B cell (primary cell): ENCODE data around the gene ADCY1. TPM values are rescaled to one million over a fixed set of nuclear protein-coding genes. Genes with fewer than 3 reads are reported as not detected.

Experiments
- ATAC-seq: fragments of 200-7000 bp; cut with Tn5 transposase; one replicate; pipeline ENCODE4 v1.10.0; 2021; ENCODE audit warnings: low read depth, mild to moderate bottlenecking, moderate number of reproducible peaks, moderate library complexity
- CTCF ChIA-PET: fragments of 350-600 bp; sonication (Branson Sonifier 250); formaldehyde crosslinking; loops from one replicate; lab custom pipeline; 2021; ENCODE audit warnings: antibody characterized with exemption, inconsistent platforms; lab: Charles Lee
- POLR2A ChIA-PET: fragments of 350-600 bp; sonication (Branson Sonifier 250); formaldehyde crosslinking; loops from one replicate; lab custom pipeline; 2021; ENCODE audit warnings: antibody characterized with exemption; lab: Charles Lee
- DNase-seq: peaks from one replicate; pipeline ENCODE4 v3.0.0; 2013
- H2AFZ ChIP-seq: 2 replicates; pipeline ENCODE4 v1.6.1; 2012; ENCODE audit warnings: mild to moderate bottlenecking, low read depth, low read length; ENCODE audit not compliant: insufficient read depth, poor library complexity, severe bottlenecking
- H3K27ac ChIP-seq, 2 donors: 1 replicate in 1 of 2; 2 replicates in 1 of 2; pipeline ENCODE4 v1.5.1; 2012 to 2013; ENCODE audit warnings: low read length in 2 of 2, mild to moderate bottlenecking in 2 of 2, moderate library complexity in 1 of 2
- H3K27me3 ChIP-seq, 4 experiments: fragments of 200-600 bp in 1 of 4; sonication (generic) in 1 of 4; replicated peaks in 1 of 4; 1 replicate in 2 of 4; 2 replicates in 2 of 4; pipeline versions ENCODE4 v1.6.1 to v1.7.0; 2013 to 2016; ENCODE audit warnings: low read length in 3 of 4, mild to moderate bottlenecking in 2 of 4, mixed read lengths in 1 of 4, moderate library complexity in 1 of 4; ENCODE audit not compliant: insufficient read depth in 4 of 4, control insufficient read depth in 3 of 4; ENCODE audit errors: control extremely low read depth in 1 of 4
- H3K36me3 ChIP-seq, 2 experiments: replicated peaks in 1 of 2; 1 replicate in 1 of 2; 2 replicates in 1 of 2; pipeline versions ENCODE4 v1.6.1 to v1.7.1; 2013; ENCODE audit warnings: low read length in 1 of 2; ENCODE audit not compliant: insufficient read depth in 2 of 2, control insufficient read depth in 1 of 2; ENCODE audit errors: control extremely low read depth in 1 of 2, extremely low read depth in 1 of 2
- H3K4me1 ChIP-seq, 2 donors: fragments of 200-600 bp in 1 of 2; sonication (generic) in 1 of 2; 1 replicate in 1 of 2; 2 replicates in 1 of 2; pipeline versions ENCODE4 v1.5.1 to v1.6.1; 2013 to 2017; ENCODE audit warnings: low read length in 2 of 2; ENCODE audit not compliant: control insufficient read depth in 2 of 2, insufficient read depth in 2 of 2
- H3K4me2 ChIP-seq: replicated peaks from 2 replicates; pipeline ENCODE3; 2012; ENCODE audit warnings: mild to moderate bottlenecking, low read depth, low read length; ENCODE audit not compliant: poor library complexity, severe bottlenecking
- H3K4me3 ChIP-seq, 5 experiments: fragments of 200-600 bp in 1 of 5; sonication (generic) in 1 of 5; 1 replicate in 3 of 5; 2 replicates in 2 of 5; pipeline versions ENCODE4 v1.5.1 to v1.7.0; 2011 to 2016; ENCODE audit warnings: low read length in 4 of 5, mild to moderate bottlenecking in 4 of 5, low read depth in 2 of 5, control low read depth in 1 of 5, moderate library complexity in 1 of 5; ENCODE audit not compliant: insufficient read depth in 1 of 5; ENCODE audit errors: control extremely low read depth in 1 of 5, extremely low read depth in 1 of 5
- H3K79me2 ChIP-seq: fragments of 200-600 bp; sonication (generic); one replicate; pipeline ENCODE4 v1.6.0; 2016; ENCODE audit warnings: low read length; ENCODE audit not compliant: control insufficient read depth, insufficient read depth
- H3K9ac ChIP-seq: fragments of 200-600 bp; sonication (generic); 2 replicates; pipeline ENCODE4 v1.6.1; 2017; ENCODE audit warnings: mild to moderate bottlenecking, low read length, moderate library complexity
- H3K9me3 ChIP-seq, 3 donors: one replicate each; pipeline versions ENCODE4 v1.6.1 to v1.7.1; 2013; ENCODE audit warnings: low read length in 2 of 3; ENCODE audit not compliant: control insufficient read depth in 2 of 3, insufficient read depth in 1 of 3; ENCODE audit errors: control extremely low read depth in 1 of 3
- H4K20me1 ChIP-seq: 2 replicates; pipeline ENCODE4 v1.6.0; 2012; ENCODE audit warnings: mild to moderate bottlenecking, low read length; ENCODE audit not compliant: insufficient read depth, control insufficient read depth, poor library complexity, severe bottlenecking
- H3K27ac Mint-ChIP-seq: one replicate; pipeline ENCODE4 v1.8.0; 2021; ENCODE audit warnings: mixed read lengths
- H3K27me3 Mint-ChIP-seq: one replicate; pipeline ENCODE4 v1.8.0; 2021; ENCODE audit warnings: mixed read lengths
- H3K4me1 Mint-ChIP-seq: one replicate; pipeline ENCODE4 v1.8.0; 2021; ENCODE audit warnings: mixed read lengths
- H3K4me3 Mint-ChIP-seq: one replicate; pipeline ENCODE4 v1.8.0; 2021; ENCODE audit warnings: mixed read lengths
- H3K9me3 Mint-ChIP-seq: one replicate; pipeline ENCODE4 v1.8.0; 2022; ENCODE audit warnings: mixed read lengths; ENCODE audit not compliant: insufficient read depth
- CTCF ChIP-seq: fragments of 200-600 bp; IDR thresholded peaks from one replicate; pipeline ENCODE4 v1.8.0; 2022; ENCODE audit warnings: antibody characterized with exemption, mild to moderate bottlenecking
- EZH2 ChIP-seq: IDR thresholded peaks from 2 replicates; pipeline ENCODE4 v1.6.1; 2012; ENCODE audit warnings: borderline replicate concordance, low read depth, mild to moderate bottlenecking, moderate library complexity, low read length; ENCODE audit not compliant: insufficient read depth, poor library complexity, severe bottlenecking
- WGBS: methylation state at CpG from one replicate; pipeline ENCODE4 v1.1.5; 2013; ENCODE audit warnings: missing lambda C conversion rate; ENCODE audit not compliant: insufficient coverage; 5-methylcytosine and 5-hydroxymethylcytosine counted together
- intact Hi-C: fragments of 100-400 bp; cut with micrococcal nuclease; formaldehyde crosslinking; loops from one replicate; pipeline ENCODE4 v1.10.0; 2022
- polyA minus RNA-seq: library from RNA; depleted of rRNA, polyadenylated mRNA; stranded (reverse); fragments of >200 nt; gene quantifications from 2 replicates; pipeline ENCODE4 v1.2.3, GENCODE V29; 2012
- polyA plus RNA-seq: library from polyadenylated mRNA; depleted of rRNA; stranded (reverse); fragments of >200 nt; gene quantifications from 2 replicates; pipeline ENCODE4 v1.2.3, GENCODE V29; 2012
- total RNA-seq, 2 donors: library from RNA; stranded (reverse); fragments of 120-200 nt in 1 of 2; gene quantifications; 1 replicate in 1 of 2; 2 replicates in 1 of 2; pipeline versions ENCODE4 v1.2.3 to v1.2.4, GENCODE V29; 2013 to 2022

ADCY1 gene
- 0.05 and 0.17 TPM in 2 replicates for total RNA-seq
- total RNA-seq (2013), result 0.42 TPM
- 0.04 and 0.12 TPM in 2 replicates for polyA plus RNA-seq
- polyA minus RNA-seq, result 0.07 and 0.17 TPM in 2 replicates

GRCh38 chr7:45573661-45574415, at the start of gene ADCY1:
ADCY1 (plus strand) TSS chr7:45574368; CDS start chr7:45574544, 176 bp downstream.
- H3K4me1 ChIP-seq, result no peaks in the 10 kb centered on the region
- 6% methylated on average over 66 of the region's 74 CpGs for WGBS
- intact Hi-C loops, result no loop called here
- no peaks in the 10 kb centered on the region for H4K20me1 ChIP-seq
- no peak for TF ChIP-seq EZH2
- no peak for TF ChIP-seq CTCF
- ChIA-PET POLR2A (no interaction called here), CTCF (no interaction called here)
- no peaks in the 10 kb centered on the region for H3K9me3 Mint-ChIP-seq
- H2AFZ ChIP-seq, result no peak within 1 kb of the TSS
- peak within 1 kb of the TSS; percentile 28 for H3K4me2 ChIP-seq
- no peak within 1 kb of the TSS for H3K27ac ChIP-seq
- H3K36me3 ChIP-seq, result no peaks in the 10 kb centered on the region
- peaks cover 11% of the 10 kb centered on the region for H3K4me1 Mint-ChIP-seq
- H3K27me3 Mint-ChIP-seq, result peaks cover 46% of the 10 kb centered on the region
- H3K4me3 ChIP-seq, result no peak within 1 kb of the TSS
- ATAC-seq (no peak), DNase-seq (no peak)
- H3K27ac Mint-ChIP-seq, result no peak within 1 kb of the TSS
- H3K4me3 Mint-ChIP-seq, result peak within 1 kb of the TSS; percentile 52
- no peak within 1 kb of the TSS for H3K9ac ChIP-seq
- H3K79me2 ChIP-seq, result no peaks in the 10 kb centered on the region
- peaks cover 0 to 32% (median 5%) of the 10 kb centered on the region in 4 experiments for H3K27me3 ChIP-seq
- peaks cover 0 to 14% (median 0%) of the 10 kb centered on the region in 3 donors for H3K9me3 ChIP-seq

GRCh38 chr7:45524445-45524844, 49.7 kb upstream of the ADCY1 start:
- Mint-ChIP-seq H3K4me1 (no peaks in the 10 kb centered on the region), H3K27me3 (peaks cover 6% of the 10 kb centered on the region), H3K27ac (no peak overlapping the region), H3K9me3 (peaks cover 2% of the 10 kb centered on the region), H3K4me3 (no peak overlapping the region)
- ChIA-PET CTCF (no interaction called here), POLR2A (no interaction called here)
- no peak for TF ChIP-seq CTCF
- no peak for TF ChIP-seq EZH2
- H3K9ac ChIP-seq, result no peak overlapping the region
- ATAC-seq, result no peak
- H3K9me3 ChIP-seq, result no peaks in the 10 kb centered on the region
- WGBS, result 52% methylated on average over 2 of the region's 5 CpGs
- H3K4me3 ChIP-seq, result no peak overlapping the region
- no peak for DNase-seq
- H3K79me2 ChIP-seq, result no peaks in the 10 kb centered on the region
- H3K27ac ChIP-seq, result no peak overlapping the region
- H2AFZ ChIP-seq, result no peak overlapping the region
- H3K4me1 ChIP-seq, result no peaks in the 10 kb centered on the region
- no peaks in the 10 kb centered on the region for H3K36me3 ChIP-seq
- no peak overlapping the region for H3K4me2 ChIP-seq
- no peaks in the 10 kb centered on the region for H3K27me3 ChIP-seq
- H4K20me1 ChIP-seq, result no peaks in the 10 kb centered on the region
- intact Hi-C loops, result no loop called here
